Activated naive CD8-positive, alpha-beta T cell (primary cell): ENCODE data around the gene HNRNPA2B1.
"Not testable (repeated sequence)": the region's sequence is repeated elsewhere in the genome, so short reads cannot be mapped to it uniquely, and the experiment has no call there.

ENCODE experiments used
- H3K27ac Mint-ChIP-seq: one replicate; pipeline ENCODE4 v1.8.0; 2021; ENCODE audit warnings: mixed read lengths
- H3K27me3 Mint-ChIP-seq: one replicate; pipeline ENCODE4 v1.8.0; 2021; ENCODE audit warnings: mixed read lengths
- H3K36me3 Mint-ChIP-seq: one replicate; pipeline ENCODE4 v1.8.0; 2021; ENCODE audit warnings: mixed read lengths
- H3K4me1 Mint-ChIP-seq: one replicate; pipeline ENCODE4 v1.8.0; 2021; ENCODE audit warnings: low read depth, mixed read lengths
- H3K4me3 Mint-ChIP-seq: one replicate; pipeline ENCODE4 v1.8.0; 2021; ENCODE audit warnings: mild to moderate bottlenecking, mixed read lengths
- H3K9me3 Mint-ChIP-seq: one replicate; pipeline ENCODE4 v1.8.0; 2021; ENCODE audit warnings: low read depth, mixed read lengths

The HNRNPA2B1 gene

DNA sequence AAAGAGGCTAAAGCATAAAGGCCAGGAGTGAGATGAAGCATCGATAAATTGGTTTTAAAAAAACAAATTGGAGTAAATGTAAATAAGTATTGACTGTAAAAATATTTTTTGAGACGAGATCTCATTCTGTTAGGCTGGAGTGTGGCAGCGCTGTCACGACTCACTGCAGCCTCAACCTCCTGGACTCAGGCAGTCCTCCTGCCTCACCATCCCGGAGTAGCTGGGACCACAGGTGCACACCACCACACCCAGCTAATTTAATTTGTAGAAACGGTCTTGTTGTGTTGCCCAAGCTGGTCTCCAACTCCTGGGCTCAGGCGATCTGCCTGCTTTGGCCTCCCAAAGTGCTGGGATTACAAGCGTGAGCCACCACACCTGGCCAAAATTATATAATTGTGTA is 17.8 kb downstream of the HNRNPA2B1 start:
- Mint-ChIP-seq H3K36me3 (peaks cover 27% of the 10 kb centered on the region), H3K27me3 (no peaks in the 10 kb centered on the region), H3K27ac (no peak overlapping the region), H3K4me3 (no peak overlapping the region), H3K4me1 (peaks cover 70% of the 10 kb centered on the region), H3K9me3 (no peaks in the 10 kb centered on the region)

DNA sequence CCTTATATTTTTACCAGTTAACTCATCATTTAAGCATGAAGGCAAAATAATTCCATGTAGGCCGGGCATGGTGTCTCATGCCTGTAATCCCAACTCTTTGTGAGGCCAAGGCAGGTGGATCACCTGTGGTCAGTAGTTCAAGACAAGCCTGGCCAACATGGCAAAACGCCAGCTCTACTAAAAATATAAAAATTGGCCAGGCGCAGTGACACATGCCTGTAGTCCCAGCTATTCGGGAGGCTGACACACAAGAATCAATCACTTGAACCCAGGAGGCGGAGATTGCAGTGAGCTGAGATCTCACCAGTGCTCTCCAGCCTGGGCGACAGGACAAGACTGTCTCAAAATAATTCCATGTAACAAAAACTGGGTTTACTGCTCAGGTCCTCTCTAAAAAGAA is 18.3 kb downstream of the HNRNPA2B1 start:
- Mint-ChIP-seq H3K4me3 (no peak overlapping the region), H3K27ac (no peak overlapping the region), H3K9me3 (no peaks in the 10 kb centered on the region), H3K27me3 (no peaks in the 10 kb centered on the region), H3K36me3 (peaks cover 26% of the 10 kb centered on the region), H3K4me1 (peaks cover 68% of the 10 kb centered on the region)

DNA sequence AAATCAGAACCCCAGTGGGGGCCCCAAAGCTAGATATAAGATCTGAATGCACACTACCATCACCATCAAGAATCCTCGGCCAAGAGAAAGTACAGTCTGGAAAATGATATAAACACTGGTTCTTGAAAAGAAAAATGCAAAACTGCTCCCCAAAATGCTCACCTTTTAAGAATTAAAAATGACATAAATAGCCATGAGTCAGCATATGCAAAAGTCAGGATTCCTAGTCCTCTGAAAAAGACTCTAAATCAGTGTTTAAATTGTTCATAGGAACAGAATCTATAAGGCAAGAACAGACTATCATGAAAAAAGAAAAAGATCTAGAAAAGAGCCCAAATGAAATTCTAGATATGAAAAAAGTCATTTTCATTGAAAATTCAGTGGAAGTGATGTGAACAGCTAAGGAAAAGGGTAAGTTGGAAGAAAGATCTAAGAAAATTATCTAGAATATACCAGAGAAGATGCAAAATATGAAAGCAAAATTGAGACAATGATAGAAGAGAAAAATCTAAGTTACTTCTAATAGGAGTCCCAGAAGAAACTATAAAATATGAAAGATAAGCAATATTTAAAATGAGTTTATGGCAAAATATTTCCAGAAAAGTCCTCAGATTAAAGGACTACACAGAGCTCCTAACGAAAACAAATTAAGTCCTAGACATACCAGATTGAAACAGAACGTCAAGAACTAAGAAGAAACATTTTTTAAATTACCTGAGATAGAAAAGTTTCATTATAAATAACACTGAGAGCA is 18.9 kb downstream of the HNRNPA2B1 start:
- H3K27ac Mint-ChIP-seq, result peak overlapping the region; percentile 80
- peaks cover 23% of the 10 kb centered on the region for H3K36me3 Mint-ChIP-seq
- H3K4me1 Mint-ChIP-seq, result peaks cover 63% of the 10 kb centered on the region
- no peaks in the 10 kb centered on the region for H3K27me3 Mint-ChIP-seq
- H3K9me3 Mint-ChIP-seq, result no peaks in the 10 kb centered on the region
- H3K4me3 Mint-ChIP-seq, result no peak overlapping the region

DNA sequence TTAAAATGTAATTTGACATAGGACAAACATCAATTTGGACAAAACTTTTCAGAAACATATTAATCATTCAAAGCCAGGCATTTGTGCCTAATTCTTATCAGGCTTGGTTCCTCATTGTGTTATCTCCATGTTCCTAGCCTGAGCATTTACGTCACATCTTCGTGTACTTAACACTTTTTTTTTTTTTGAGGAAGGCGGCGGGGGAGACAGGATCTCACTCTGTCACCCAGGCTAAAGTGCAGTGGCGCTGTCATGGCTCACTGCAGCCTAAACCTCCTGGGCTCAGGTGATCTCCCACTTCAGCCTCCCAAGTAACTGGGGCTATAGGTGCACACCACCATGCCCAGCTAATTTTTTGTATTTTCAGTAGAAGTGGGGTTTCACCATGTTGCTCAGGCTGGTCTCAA is 19.8 kb downstream of the HNRNPA2B1 start:
- peaks cover 56% of the 10 kb centered on the region for H3K4me1 Mint-ChIP-seq
- H3K27me3 Mint-ChIP-seq, result no peaks in the 10 kb centered on the region
- H3K9me3 Mint-ChIP-seq, result no peaks in the 10 kb centered on the region
- H3K4me3 Mint-ChIP-seq, result no peak overlapping the region
- H3K27ac Mint-ChIP-seq, result peak overlapping the region; percentile 34
- H3K36me3 Mint-ChIP-seq, result peaks cover 19% of the 10 kb centered on the region

DNA sequence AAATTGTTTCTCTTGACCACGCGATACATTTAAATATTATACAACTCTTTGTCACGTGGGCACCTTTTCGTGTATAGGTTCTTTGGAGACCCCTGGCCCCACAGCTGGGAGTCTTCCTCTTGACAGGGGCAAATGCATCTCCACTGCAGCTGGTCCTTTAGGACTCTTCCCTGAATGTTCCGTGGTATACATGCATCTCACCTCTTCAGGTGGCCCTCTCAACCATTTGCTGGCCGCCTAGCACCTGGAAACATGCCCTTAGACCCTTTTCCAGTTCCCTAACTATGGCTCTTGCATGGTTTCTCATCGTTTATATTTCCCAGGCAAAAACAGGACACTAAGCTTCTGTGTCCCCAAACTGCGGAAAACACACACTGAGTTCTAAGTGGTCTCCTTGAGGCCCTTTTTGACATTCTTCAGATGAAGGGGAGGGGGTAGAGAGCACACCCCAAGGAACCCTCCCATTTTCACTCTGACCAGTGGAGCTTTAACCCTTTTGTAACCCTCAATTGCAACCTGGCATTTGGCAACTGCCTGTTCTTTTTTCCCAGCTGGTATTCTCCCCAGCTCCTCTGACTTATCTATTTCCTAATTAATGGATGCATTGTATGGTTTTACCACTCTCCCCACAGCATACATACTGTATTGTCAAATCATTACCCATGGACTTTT is 20.6 kb downstream of the HNRNPA2B1 start:
- no peak overlapping the region for H3K4me3 Mint-ChIP-seq
- H3K27ac Mint-ChIP-seq, result peak overlapping the region; percentile 81
- H3K4me1 Mint-ChIP-seq, result peaks cover 48% of the 10 kb centered on the region

DNA sequence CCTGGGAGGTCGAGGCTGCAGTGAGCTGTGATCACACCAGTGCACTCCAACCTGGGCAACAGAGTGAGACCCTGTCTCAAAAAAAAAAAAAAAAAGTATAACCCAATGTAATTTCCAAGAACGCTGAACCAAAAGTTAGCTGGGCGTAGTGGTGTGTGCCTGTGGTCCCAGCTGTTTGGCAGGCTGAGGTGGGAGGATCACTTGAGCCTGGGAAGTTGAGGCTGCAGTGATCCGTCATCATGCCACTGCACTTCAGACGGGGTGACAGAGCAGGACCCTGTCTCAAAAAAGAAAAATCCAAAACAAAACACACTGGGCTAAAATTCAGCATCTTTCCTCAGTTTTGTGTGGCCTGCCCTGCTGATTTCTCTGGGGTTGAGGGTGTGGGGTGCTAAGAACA is 21.1 kb downstream of the HNRNPA2B1 start:
- no peak overlapping the region for H3K4me3 Mint-ChIP-seq
- H3K4me1 Mint-ChIP-seq, result peaks cover 46% of the 10 kb centered on the region
- peaks cover 13% of the 10 kb centered on the region for H3K36me3 Mint-ChIP-seq
- no peaks in the 10 kb centered on the region for H3K9me3 Mint-ChIP-seq
- no peaks in the 10 kb centered on the region for H3K27me3 Mint-ChIP-seq
- H3K27ac Mint-ChIP-seq, result peak overlapping the region; percentile 81

More for the DNA sequence above, 20.6 kb downstream of the HNRNPA2B1 start:
- no peaks in the 10 kb centered on the region for H3K9me3 Mint-ChIP-seq
- peaks cover 14% of the 10 kb centered on the region for H3K36me3 Mint-ChIP-seq
- H3K27me3 Mint-ChIP-seq, result no peaks in the 10 kb centered on the region

DNA sequence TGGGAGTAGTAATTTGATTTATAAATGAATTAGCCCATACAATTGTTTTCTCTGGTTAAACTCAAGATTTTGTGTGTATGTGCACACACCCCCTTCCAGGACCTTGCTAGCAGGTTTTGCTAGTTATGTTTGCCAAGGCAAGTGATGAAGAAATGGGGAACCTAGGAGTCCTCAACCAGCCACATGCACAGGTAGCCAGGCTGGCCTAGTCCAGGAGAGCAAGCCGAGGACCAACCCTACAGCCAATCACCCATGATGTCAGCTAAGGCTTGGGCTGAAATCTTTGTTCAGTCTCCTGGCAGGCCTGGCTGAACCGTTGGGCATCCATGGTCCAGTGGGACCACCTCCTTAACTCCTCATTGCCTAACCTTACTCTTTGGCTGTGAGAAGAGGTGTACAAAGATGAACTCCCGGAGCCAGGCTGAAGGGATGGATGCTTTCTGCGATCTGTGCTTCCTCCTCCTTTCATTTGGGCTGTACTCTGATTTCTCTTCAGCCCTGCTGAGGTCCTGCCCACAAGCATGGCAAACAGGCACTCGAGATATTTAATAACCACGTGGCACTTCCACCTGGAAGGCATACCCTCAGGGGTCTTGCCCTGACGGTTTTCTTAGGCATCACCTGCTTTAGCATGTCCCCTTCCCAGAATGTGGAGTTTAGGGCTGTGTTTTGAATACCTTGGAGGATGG is 22.1 kb downstream of the HNRNPA2B1 start:
- Mint-ChIP-seq H3K27ac (peak overlapping the region; percentile 34), H3K9me3 (no peaks in the 10 kb centered on the region), H3K36me3 (peaks cover 13% of the 10 kb centered on the region), H3K4me1 (peaks cover 46% of the 10 kb centered on the region), H3K4me3 (no peak overlapping the region), H3K27me3 (no peaks in the 10 kb centered on the region)

DNA sequence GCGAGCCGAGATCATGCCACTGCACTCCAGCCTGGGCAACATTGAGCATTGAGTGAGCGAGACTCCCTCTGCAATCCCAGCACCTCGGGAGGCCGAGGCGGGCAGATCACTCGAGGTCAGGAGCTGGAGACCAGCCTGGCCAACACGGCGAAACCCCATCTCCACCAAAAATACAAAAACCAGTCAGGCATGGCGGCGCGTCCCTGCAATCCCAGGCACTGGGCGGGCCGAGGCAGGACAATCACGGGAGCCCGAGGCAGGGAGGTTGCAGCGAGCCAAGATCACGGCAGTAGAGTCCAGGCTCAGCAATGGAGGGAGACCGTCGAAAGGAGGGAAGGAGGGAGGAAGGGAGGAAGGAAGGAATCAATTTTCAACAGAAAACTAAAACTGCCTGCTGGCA is 23.3 kb downstream of the HNRNPA2B1 start:
- H3K4me1 Mint-ChIP-seq, result peaks cover 40% of the 10 kb centered on the region
- not testable (repeated sequence) for H3K27me3 Mint-ChIP-seq, H3K27ac Mint-ChIP-seq, H3K9me3 Mint-ChIP-seq, H3K4me3 Mint-ChIP-seq
- H3K36me3 Mint-ChIP-seq, result peaks cover 17% of the 10 kb centered on the region

DNA sequence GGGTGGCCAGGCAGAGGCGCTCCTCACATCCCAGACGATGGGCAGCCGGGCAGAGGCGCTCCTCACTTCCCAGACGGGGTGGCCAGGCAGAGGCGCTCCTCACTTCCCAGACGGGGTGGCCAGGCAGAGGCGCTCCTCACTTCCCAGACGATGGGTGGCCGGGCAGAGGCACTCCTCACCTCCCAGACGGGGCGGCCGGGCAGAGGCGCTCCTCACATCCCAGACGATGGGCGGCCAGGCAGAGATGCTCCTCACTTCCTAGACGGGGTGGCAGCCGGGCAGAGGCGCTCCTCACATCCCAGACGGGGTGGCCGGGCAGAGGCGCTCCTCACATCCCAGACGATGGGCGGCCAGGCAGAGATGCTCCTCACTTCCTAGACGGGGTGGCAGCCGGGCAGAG is 23.9 kb downstream of the HNRNPA2B1 start:
- H3K27ac Mint-ChIP-seq, H3K9me3 Mint-ChIP-seq, H3K4me3 Mint-ChIP-seq, H3K27me3 Mint-ChIP-seq: not testable (repeated sequence)
- Mint-ChIP-seq H3K36me3 (peaks cover 18% of the 10 kb centered on the region), H3K4me1 (peaks cover 36% of the 10 kb centered on the region)

DNA sequence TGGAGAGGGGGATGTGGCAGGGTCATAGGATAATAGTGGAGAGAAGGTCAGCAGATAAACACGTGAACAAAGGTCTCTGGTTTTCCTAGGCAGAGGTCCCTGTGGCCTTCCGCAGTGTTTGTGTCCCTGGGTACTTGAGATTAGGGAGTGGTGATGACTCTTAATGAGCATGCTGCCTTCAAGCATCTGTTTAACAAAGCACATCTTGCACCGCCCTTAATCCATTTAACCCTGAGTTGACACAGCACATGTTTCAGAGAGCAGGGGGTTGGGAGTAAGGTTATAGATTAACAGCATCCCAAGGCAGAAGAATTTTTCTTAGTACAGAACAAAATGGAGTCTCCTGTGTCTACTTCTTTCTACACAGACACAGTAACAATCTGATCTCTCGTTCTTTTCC is 24.6 kb downstream of the HNRNPA2B1 start:
- H3K4me3 Mint-ChIP-seq, H3K9me3 Mint-ChIP-seq, H3K27ac Mint-ChIP-seq, H3K27me3 Mint-ChIP-seq: not testable (repeated sequence)
- Mint-ChIP-seq H3K36me3 (peaks cover 18% of the 10 kb centered on the region), H3K4me1 (peaks cover 29% of the 10 kb centered on the region)

DNA sequence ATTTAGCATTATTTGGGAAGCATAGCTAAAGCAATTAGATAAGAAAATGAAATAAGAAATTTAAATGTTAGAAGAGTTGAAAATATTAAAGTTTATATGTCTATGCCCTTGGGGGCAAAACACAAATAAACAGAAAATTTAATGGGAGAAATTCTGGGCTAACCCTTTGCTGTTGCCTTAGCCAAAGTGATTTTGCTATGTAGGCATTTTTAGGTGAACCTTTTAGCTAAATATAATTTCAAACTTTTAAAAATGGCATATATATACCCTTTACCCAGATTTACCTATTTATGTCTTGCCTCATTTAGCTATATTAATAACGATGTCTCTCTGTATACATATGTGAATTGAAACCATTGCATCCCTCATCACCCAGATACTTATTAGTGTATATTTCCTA is 28.5 kb downstream of the HNRNPA2B1 start:
- H3K27me3 Mint-ChIP-seq, result no peaks in the 10 kb centered on the region
- peak overlapping the region; percentile 8 for H3K27ac Mint-ChIP-seq
- H3K4me3 Mint-ChIP-seq, result no peak overlapping the region
- peaks cover 16% of the 10 kb centered on the region for H3K4me1 Mint-ChIP-seq
- peaks cover 14% of the 10 kb centered on the region for H3K36me3 Mint-ChIP-seq
- no peaks in the 10 kb centered on the region for H3K9me3 Mint-ChIP-seq

DNA sequence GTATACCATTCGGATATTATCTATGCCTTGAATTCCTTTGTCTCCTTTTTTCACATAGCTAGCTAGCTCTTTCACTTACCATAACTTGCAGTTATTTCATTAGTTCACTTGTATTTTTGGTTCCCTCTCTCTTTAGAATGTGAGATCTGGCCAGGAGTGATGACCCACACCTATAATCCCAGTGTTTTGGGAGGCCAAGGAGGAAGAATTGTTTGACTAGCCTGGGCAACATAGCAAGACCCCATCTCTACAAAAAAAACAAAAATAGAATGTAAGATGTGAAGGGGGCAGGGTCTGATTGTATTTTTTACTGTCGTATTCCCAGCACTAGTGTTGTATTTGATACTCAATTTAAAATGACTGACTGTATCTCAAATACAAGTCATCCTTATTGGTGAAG is 28.9 kb downstream of the HNRNPA2B1 start:
- Mint-ChIP-seq H3K9me3 (no peaks in the 10 kb centered on the region), H3K4me3 (no peak overlapping the region), H3K27ac (no peak overlapping the region), H3K27me3 (no peaks in the 10 kb centered on the region), H3K36me3 (peaks cover 14% of the 10 kb centered on the region), H3K4me1 (peaks cover 21% of the 10 kb centered on the region)

DNA sequence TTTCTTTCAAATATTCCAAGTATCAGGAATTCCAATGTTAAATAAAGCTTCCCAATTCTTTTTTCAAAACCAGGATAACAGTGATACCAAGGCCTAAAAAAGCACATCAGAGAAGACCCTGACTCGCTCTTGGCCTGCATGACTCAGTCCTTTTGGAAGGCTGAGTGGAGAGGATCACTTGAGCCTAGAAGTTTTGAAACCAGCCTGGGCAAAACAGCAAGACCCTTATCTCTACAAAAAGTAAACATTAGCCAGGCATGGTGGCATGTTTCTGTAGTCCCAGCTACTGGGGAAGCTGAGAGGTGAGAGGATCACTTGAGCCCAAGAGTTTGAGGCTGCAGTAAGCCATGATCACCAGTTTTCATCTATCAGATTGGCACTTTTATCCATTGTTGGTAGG is 29.9 kb downstream of the HNRNPA2B1 start:
- Mint-ChIP-seq H3K36me3 (peaks cover 14% of the 10 kb centered on the region), H3K27me3 (no peaks in the 10 kb centered on the region), H3K27ac (no peak overlapping the region), H3K9me3 (no peaks in the 10 kb centered on the region), H3K4me1 (peaks cover 24% of the 10 kb centered on the region), H3K4me3 (no peak overlapping the region)

DNA sequence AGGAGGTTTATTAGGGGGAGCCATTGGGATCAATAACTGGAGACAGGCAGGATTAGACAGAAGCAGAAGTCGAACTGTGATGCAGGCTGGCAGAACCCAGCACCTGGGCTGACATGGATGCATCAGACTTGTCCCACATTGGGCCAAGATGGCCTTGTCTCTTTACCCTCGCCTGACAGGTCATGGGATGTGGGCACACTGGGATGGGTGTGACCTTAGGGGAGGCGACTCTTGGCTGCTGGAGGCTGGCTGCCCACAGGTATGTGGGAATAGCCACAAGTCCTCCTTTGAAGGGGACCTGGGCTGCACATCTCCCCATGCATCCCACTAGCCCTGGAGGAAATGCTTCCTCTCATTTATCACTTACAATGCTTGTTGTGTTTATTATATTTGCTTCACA is 31.3 kb downstream of the HNRNPA2B1 start:
- H3K36me3 Mint-ChIP-seq, result peaks cover 13% of the 10 kb centered on the region
- peaks cover 26% of the 10 kb centered on the region for H3K4me1 Mint-ChIP-seq
- no peak overlapping the region for H3K27ac Mint-ChIP-seq
- no peaks in the 10 kb centered on the region for H3K27me3 Mint-ChIP-seq
- no peak overlapping the region for H3K4me3 Mint-ChIP-seq
- no peaks in the 10 kb centered on the region for H3K9me3 Mint-ChIP-seq

DNA sequence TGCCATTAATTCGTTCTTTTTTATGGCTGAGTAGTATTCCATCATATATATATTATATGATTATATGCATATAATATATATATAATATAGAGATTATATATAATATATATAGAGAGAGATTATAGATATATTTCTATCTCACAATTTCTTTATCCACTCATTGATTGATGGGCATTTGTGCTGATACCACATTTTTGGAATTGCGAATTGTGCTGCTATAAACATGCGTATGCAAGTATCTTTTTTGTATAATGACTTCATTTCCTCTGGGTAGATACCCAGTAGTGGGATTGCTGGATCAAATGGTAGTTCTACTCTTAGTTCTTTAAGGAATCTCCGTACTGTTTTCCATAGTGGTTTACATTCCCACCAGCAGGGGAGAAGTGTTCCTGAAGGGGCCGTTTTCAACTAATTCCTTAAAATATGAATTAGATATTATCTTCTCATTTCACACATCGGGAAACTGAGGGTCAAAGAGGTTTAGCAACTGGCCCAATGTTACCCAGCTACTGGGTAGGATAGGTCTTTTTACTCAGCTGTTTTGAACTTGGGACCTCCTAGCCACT is 32.0 kb downstream of the HNRNPA2B1 start:
- Mint-ChIP-seq H3K4me3 (no peak overlapping the region), H3K27me3 (no peaks in the 10 kb centered on the region), H3K9me3 (no peaks in the 10 kb centered on the region), H3K36me3 (peaks cover 11% of the 10 kb centered on the region), H3K27ac (no peak overlapping the region), H3K4me1 (peaks cover 23% of the 10 kb centered on the region)
